GM21619 (cell line): ENCODE data around the gene TMEM72.

Experiments
- ATAC-seq: cut with Tn5 transposase; IDR thresholded peaks from one replicate; pipeline ENCODE4 v1.9.1; 2021; ENCODE audit not compliant: unreplicated experiment

The TMEM72 gene

GRCh38 chr10:44889834-44890233 lies 21.3 kb upstream of the TMEM72 start:
- no peak for ATAC-seq

GRCh38 chr10:44890696-44891563 lies 20.2 kb upstream of the TMEM72 start:
- ATAC-seq: no peak

- no peak for ATAC-seq
These were observed 19.4 kb upstream of the TMEM72 start for GRCh38 chr10:44891721-44892120.

GRCh38 chr10:44893604-44894468 lies 17.3 kb upstream of the TMEM72 start:
- no peak for ATAC-seq

GRCh38 chr10:44894691-44895090 lies 16.4 kb upstream of the TMEM72 start:
- no peak for ATAC-seq

GRCh38 chr10:44895280-44895679 lies 15.9 kb upstream of the TMEM72 start:
- ATAC-seq: peak; percentile 71

- ATAC-seq: no peak
These were observed 14.1 kb upstream of the TMEM72 start for GRCh38 chr10:44897049-44897448.

GRCh38 chr10:44898665-44899064 lies 12.5 kb upstream of the TMEM72 start:
- no peak for ATAC-seq

- ATAC-seq: no peak
These were observed 11.6 kb upstream of the TMEM72 start for GRCh38 chr10:44899450-44900080.

- no peak for ATAC-seq
These were observed 8.1 kb upstream of the TMEM72 start for GRCh38 chr10:44902941-44903545.

GRCh38 chr10:44906486-44906885 lies 4.7 kb upstream of the TMEM72 start:
- no peak for ATAC-seq

GRCh38 chr10:44907556-44907955 lies 3.6 kb upstream of the TMEM72 start:
- no peak for ATAC-seq

GRCh38 chr10:44908066-44908749 lies 2.9 kb upstream of the TMEM72 start:
- ATAC-seq: no peak

GRCh38 chr10:44908936-44909630 lies 2.1 kb upstream of the TMEM72 start:
- no peak for ATAC-seq

- no peak for ATAC-seq
These were observed 1.2 kb upstream of the TMEM72 start for GRCh38 chr10:44909910-44910309.

- no peak for ATAC-seq
These were observed 535 bp upstream of the TMEM72 start for GRCh38 chr10:44910602-44911001.

- no peak for ATAC-seq
These were observed 814 bp downstream of the TMEM72 start for GRCh38 chr10:44911951-44912350.

- ATAC-seq: no peak
These were observed 2.4 kb downstream of the TMEM72 start for GRCh38 chr10:44913350-44914081.

GRCh38 chr10:44914891-44915290 lies 3.8 kb downstream of the TMEM72 start:
- ATAC-seq: no peak
